T-helper 17 cell (primary cell): ENCODE data around the gene RANBP3L. TPM values are rescaled to one million over a fixed set of nuclear protein-coding genes. Genes with fewer than 3 reads are reported as not detected.

ENCODE experiments used
- ATAC-seq: fragments of 150-1000 bp; cut with Tn5 transposase; 2 replicates; pipeline ENCODE4 v1.10.0; 2021; ENCODE audit warnings: mild to moderate bottlenecking, moderate library complexity
- DNase-seq, 3 donors: peaks; one replicate each; pipeline versions ENCODE4 v3.0.0 to v3.0.0-alpha.2; 2020 to 2021
- H3K9me3 ChIP-seq: one replicate; pipeline ENCODE4 v1.7.0; 2013; ENCODE audit warnings: low read length, mild to moderate bottlenecking; ENCODE audit not compliant: control insufficient read depth, poor library complexity, severe bottlenecking
- H3K27ac Mint-ChIP-seq: one replicate; pipeline ENCODE4 v1.8.0; 2022; ENCODE audit warnings: mild to moderate bottlenecking, moderate library complexity, mixed read lengths
- H3K27me3 Mint-ChIP-seq: one replicate; pipeline ENCODE4 v1.8.0; 2022; ENCODE audit warnings: mixed read lengths
- H3K36me3 Mint-ChIP-seq: one replicate; pipeline ENCODE4 v1.8.0; 2022; ENCODE audit warnings: low read depth, mixed read lengths
- H3K4me1 Mint-ChIP-seq: one replicate; pipeline ENCODE4 v1.8.0; 2022; ENCODE audit warnings: mild to moderate bottlenecking, mixed read lengths
- H3K4me3 Mint-ChIP-seq: one replicate; pipeline ENCODE4 v1.8.0; 2022; ENCODE audit warnings: mild to moderate bottlenecking, moderate library complexity, mixed read lengths
- total RNA-seq, 4 donors: library from RNA in 2 of 4; stranded (reverse) in 2 of 4; gene quantifications; one replicate each; pipeline ENCODE4 v1.2.3 and lab custom pipeline; 2022 to 2026

RANBP3L gene
- total RNA-seq, 2 donors from 2014 or later, result not detected

DNA sequence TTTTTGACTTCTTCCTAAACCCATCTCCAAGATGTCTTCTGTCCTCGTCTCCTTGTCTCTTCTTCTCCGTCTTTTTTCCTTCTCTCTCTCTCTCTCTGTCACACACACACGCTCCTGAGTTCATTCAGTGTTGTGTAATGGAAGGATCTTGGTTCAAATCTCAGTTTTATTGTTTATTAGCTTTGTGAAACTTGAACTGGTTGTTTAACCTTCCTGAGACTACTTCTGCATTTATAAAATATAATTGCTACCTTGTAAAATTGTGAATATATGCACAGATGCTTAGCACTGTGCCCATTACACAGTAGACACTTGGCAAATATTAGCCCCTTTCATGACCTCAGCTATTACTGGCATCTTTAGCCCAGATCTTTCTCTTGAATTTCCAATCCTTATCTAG lies 57.6 kb downstream of the RANBP3L start:
- DNase-seq, result no peak
- no peak overlapping the region for H3K4me3 Mint-ChIP-seq
- no peaks in the 10 kb centered on the region for H3K27me3 Mint-ChIP-seq
- H3K36me3 Mint-ChIP-seq, result peaks cover 5% of the 10 kb centered on the region
- peak overlapping the region; percentile 90 for H3K27ac Mint-ChIP-seq
- no peak for ATAC-seq
- peaks cover 37% of the 10 kb centered on the region for H3K4me1 Mint-ChIP-seq
- no peaks in the 10 kb centered on the region for H3K9me3 ChIP-seq

DNA sequence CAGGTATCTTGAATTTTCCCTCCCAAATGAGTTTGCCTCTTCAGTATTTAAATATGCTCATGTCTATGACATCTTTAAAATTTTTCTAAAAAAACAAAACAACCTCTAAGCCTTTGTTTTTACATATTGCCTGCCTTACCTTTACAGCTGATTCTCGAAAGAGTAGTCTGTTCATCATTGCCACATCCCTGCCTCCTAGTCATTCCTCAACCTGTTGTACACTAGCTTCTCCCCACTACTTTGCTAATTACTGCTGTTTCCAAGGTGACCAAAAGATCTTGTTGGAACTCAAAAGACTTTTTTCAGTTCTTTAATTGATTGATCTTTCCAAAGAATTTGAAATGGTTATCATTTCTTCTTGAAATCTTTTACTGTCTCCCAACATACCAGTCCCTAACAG lies 58.0 kb downstream of the RANBP3L start:
- H3K4me1 Mint-ChIP-seq, result peaks cover 40% of the 10 kb centered on the region
- DNase-seq, result no peak
- peak overlapping the region; percentile 76 for H3K4me3 Mint-ChIP-seq
- peak overlapping the region; percentile 90 for H3K27ac Mint-ChIP-seq
- no peaks in the 10 kb centered on the region for H3K9me3 ChIP-seq
- no peaks in the 10 kb centered on the region for H3K27me3 Mint-ChIP-seq
- no peak for ATAC-seq
- peaks cover 5% of the 10 kb centered on the region for H3K36me3 Mint-ChIP-seq

DNA sequence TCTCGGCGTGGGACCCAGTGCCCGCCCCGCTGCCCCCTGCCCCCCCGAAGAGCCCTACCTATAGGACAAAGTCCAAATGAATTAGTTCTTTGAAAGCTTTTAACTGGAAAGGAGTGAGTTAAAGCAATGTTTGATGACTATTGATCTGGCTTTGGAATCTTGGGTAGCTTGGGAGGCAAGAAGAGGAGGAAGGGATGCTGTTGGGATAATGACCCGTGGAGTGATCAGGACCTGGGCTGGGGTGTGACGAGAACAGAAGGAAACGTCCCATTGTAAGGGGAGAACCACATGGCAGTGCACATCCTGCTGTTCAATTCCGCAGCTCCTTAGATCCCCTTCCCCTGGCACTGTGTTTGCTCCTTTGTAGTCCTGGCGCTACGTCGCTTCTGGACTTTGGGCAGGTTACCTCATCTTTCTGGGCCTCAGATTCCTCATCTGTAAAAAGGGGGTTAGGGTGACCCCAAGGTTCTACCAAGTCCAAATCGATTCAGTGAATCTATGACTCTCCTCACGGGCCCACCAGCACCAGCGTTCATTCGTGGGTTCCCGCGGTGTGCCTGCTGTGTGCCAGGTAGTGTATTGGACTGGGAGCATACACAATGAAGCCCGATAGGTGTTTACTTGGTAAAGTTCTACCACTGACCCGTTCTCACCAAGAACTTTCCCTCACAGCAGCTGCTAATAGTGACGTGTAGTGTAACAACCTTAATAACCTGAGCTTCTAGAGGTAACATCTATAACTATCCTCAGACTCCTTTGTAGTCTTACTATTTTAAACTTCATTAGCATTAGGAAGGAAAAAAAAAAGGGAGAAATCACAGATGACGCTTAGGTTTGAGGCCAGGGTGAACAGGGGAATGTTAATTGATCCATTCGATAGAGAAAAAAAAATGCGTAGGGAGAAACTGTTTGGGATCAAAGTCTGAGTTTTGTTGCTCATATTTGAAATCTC lies 58.9 kb downstream of the RANBP3L start:
- no peaks in the 10 kb centered on the region for H3K9me3 ChIP-seq
- Mint-ChIP-seq H3K27me3 (no peaks in the 10 kb centered on the region), H3K4me1 (peaks cover 41% of the 10 kb centered on the region), H3K36me3 (peaks cover 3% of the 10 kb centered on the region), H3K4me3 (peak overlapping the region; percentile 94), H3K27ac (peak overlapping the region; percentile 90)
- ATAC-seq (no peak), DNase-seq (no peak)

DNA sequence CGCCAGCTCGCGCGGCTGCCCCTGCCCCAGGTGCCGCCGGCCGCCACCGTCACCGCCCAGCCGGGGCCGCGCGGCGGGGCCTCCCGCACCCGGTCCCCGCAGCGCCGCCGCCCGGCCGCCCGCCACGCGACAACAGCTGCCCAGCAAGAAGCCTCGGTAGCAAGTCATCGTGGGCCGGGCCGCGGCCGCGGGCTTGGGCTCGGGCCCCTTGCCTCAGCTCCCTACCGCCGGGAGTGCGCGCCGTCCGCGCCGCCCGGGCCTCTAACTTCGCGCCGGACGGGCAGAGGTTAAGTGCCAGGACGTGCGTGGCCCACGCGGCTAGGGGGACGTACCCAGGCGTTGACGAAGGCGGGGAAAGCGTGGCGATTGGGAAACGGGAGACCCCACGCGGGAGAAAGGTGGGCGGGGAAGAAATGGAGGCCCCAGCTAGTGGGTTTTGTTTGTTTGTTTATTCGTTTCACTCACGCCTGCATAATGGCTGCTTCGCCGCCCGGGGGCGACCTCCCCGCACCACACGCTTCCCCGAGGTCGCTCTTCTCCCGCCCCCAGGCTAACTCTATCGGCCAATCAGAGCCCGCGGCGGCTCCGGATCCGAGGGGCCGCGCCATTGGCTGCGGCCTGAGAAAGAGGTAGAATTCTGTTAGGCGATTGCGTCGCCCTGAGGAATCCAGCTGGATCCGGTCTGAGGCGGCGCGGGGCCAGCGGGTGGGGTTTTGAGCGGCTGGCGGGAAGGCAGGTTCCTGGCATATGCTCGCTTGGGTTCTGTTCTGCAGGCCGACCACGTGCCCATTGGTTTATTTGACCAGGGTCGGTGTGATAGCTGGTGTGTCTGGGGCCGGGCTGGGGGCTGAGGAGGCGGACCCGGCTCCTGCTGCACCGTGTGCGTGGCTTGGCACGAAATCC lies 59.8 kb downstream of the RANBP3L start, which contains the start of gene NADK2:
Gene NADK2 (minus strand): TSS at position 295 of the 903 bp plus-strand sequence. CDS start 127 bp downstream, at position 168.
- Mint-ChIP-seq H3K27me3 (no peaks in the 10 kb centered on the region), H3K27ac (peak within 1 kb of the TSS; percentile 90), H3K4me3 (peak within 1 kb of the TSS; percentile 94), H3K36me3 (peaks cover 3% of the 10 kb centered on the region), H3K4me1 (peaks cover 44% of the 10 kb centered on the region)
- no peaks in the 10 kb centered on the region for H3K9me3 ChIP-seq
- peak; percentile 89 for ATAC-seq
- DNase-seq, result peak; percentile 88 to 91 (median 90)

DNA sequence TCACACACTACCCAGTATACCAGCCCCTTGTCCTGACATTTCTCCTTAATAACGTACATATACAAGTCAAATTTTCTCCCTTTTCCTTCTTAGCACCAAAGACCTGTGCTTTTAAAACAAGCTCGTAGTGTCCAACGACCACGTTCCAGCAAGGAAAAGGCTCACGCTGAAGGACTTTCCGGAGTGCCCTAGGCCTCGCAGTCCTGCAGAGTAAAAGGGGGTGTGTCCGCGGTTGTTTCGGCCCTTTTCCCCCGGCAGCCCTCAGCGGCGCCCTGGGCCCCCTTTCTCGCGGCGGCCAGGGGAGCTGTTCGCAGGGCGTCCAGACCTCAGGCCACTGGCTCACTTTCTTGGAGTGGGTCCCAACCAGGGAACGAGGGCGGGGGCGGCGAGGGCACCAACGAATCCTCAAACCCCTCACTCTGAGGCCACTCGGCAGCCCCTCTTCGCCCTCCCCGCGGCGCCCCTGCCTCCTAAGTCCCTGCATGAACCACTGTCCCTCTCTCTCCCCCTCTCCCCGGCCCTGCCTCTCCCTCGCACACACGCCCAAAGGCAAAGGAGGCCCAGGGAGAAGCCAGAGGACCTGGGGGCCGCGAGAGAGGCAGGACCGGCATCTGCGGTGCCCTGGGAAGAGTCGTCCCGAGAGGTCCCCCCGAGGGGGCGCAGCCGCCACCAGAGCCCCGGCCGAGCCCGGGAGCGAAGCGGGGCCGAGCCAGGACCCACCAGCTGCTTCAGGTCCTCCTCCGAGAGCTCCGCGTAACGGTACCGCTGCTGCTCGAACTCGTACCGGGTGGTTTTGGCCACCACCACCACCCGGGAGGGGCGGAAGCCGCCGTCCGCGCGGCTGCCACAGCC lies 60.7 kb downstream of the RANBP3L start:
- Mint-ChIP-seq H3K27me3 (no peaks in the 10 kb centered on the region), H3K27ac (peak overlapping the region; percentile 70), H3K4me1 (peaks cover 48% of the 10 kb centered on the region), H3K4me3 (peak overlapping the region; percentile 88), H3K36me3 (peaks cover 3% of the 10 kb centered on the region)
- peak; percentile 8 to 21 (median 13) for DNase-seq
- no peaks in the 10 kb centered on the region for H3K9me3 ChIP-seq
- no peak for ATAC-seq

DNA sequence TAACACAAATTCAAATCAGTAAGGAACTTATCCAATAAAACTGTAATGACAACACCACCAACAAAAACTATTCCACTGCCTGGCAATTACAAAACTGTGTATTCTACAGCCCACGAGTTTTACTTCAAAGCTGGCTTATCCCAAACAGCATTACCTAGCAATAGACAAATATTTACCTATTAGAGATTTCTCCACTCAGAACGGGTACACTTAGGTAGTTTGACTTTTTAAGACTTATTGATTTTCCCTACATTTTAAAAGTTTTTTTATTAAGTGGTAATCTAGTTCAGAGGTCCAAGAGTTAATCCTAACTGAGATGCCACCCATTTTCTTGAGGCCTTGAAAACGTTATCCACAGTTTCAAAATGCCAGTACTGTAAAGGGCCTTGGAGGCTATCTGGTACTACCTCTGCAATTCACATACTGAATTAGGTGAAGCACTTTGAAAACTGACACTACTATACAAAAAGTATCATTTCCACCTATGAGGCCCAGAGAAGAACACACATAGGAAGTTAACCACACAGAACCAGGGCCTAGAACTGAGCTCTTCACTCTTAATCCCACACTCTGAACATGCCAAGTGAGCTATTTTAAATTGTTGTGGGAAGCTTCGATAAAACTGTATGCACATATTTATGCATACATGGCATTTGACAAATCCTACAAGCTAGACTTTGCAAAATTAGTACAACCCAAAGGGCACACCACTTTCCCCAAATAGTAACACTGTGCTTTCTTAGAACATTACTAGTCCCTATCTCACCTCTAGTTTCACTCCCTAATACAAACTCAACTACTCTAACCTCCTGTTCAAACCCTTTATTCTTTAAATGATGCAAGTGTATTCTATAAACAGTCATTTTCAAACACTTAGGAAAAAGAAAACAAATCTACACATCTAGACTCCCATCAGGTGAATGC lies 62.1 kb downstream of the RANBP3L start:
- peak overlapping the region; percentile 88 for H3K4me3 Mint-ChIP-seq
- no peak for DNase-seq
- no peaks in the 10 kb centered on the region for H3K27me3 Mint-ChIP-seq
- no peak for ATAC-seq
- H3K9me3 ChIP-seq, result no peaks in the 10 kb centered on the region
- H3K27ac Mint-ChIP-seq, result peak overlapping the region; percentile 70
- peaks cover 47% of the 10 kb centered on the region for H3K4me1 Mint-ChIP-seq
- peaks cover 3% of the 10 kb centered on the region for H3K36me3 Mint-ChIP-seq

DNA sequence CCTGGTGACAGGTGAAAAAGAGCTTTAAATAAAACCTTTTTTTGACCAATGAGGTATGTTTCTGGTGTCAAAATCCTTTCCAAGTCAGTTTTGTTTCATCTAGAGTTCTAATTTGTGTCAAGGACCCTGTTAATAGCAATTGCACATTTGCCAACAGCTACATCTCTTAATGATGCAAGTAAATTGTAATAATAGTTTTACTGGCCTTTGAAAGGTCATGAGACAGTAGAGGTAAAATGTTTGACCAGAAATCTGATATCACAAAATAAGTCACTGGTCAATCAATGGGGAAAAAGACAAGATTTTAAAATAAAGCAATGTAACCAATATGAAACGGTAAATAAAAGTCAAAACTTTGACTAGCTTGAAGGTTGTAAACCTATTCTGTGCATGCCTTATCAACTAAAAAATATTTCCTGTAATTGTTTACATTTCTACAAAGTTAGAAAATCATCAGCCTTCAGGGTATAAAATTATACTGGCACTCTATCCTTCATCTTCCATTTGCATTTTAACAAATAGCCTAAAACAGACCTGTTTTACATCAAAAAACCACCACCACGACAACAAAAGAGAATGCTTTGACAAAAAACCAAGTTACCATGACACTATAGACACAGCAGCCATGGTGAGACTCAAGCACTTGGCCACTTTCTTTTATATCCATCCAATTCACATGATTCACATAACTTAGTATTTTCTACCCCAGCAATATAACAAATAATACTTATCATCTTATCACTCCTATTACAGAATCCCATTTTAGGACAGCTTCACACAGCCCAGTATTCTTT lies 63.0 kb downstream of the RANBP3L start:
- DNase-seq, result no peak
- no peak overlapping the region for H3K4me3 Mint-ChIP-seq

DNA sequence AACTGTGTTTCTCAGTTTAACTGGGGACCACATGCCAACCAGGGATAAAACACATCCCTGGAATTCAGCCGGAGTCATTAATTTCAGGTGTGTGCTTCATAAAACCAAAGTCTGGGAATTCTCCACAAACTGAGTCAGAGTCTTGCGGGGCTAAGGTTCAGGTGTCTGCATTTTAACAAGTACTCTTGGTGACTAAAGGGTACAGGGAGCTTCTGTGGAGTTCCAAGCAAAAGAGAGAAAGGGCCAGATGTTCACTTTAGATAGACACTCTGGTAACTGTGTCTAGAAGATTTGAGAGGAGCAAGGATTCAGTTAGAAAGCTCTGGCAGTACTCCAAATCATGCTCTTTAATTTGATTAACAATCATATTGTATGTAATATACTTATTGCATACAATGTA lies 64.0 kb downstream of the RANBP3L start:
- Mint-ChIP-seq H3K4me3 (no peak overlapping the region), H3K36me3 (peaks cover 3% of the 10 kb centered on the region), H3K27me3 (no peaks in the 10 kb centered on the region), H3K4me1 (peaks cover 38% of the 10 kb centered on the region), H3K27ac (no peak overlapping the region)
- DNase-seq, result no peak
- ATAC-seq, result no peak
- H3K9me3 ChIP-seq, result no peaks in the 10 kb centered on the region

More for the DNA sequence above, 63.0 kb downstream of the RANBP3L start:
- peak overlapping the region; percentile 10 for H3K27ac Mint-ChIP-seq
- H3K4me1 Mint-ChIP-seq, result peaks cover 40% of the 10 kb centered on the region
- no peaks in the 10 kb centered on the region for H3K36me3 Mint-ChIP-seq
- no peaks in the 10 kb centered on the region for H3K27me3 Mint-ChIP-seq
- no peaks in the 10 kb centered on the region for H3K9me3 ChIP-seq
- ATAC-seq, result no peak

DNA sequence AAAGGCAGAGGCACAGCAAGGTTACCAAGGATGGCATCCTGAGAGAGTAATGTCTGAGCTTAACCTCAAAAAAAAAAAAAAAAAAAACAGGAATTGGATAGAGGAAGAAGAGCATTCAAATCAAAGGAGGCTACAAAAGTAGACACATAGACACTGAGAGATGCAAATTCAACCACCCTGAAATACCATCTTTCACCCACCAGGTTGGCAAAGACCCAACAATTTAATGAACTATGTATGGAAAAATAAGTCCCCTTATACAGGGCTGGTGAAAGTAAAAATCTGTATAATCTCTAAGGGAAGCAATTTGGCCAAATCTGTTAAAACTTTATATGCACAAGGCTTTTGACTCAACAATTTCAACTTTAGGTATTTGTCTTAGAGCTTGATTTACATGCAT lies 64.9 kb downstream of the RANBP3L start:
- Mint-ChIP-seq H3K4me1 (peaks cover 35% of the 10 kb centered on the region), H3K27ac (no peak overlapping the region), H3K36me3 (peaks cover 3% of the 10 kb centered on the region), H3K4me3 (no peak overlapping the region), H3K27me3 (no peaks in the 10 kb centered on the region)
- DNase-seq, result no peak
- no peaks in the 10 kb centered on the region for H3K9me3 ChIP-seq
- ATAC-seq, result no peak

DNA sequence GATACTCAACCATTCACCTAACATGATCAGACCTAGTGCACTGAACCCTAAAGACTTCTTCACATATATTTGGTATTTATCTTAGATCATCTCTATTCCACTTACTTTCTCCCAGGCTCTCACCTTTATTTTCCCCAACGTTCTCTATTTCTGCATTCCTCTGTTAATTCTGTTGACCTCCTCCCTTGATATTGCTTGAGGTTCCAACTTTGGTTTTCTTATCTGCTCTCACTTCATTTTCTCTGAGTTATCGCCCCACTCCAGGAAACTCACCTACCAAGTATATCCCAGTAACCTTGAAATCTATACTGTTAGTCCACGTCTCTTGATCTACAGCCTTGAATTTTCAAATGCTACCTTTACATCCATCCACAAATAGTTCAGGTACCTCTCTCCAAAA lies 69.2 kb downstream of the RANBP3L start:
- Mint-ChIP-seq H3K36me3 (peaks cover 3% of the 10 kb centered on the region), H3K27me3 (no peaks in the 10 kb centered on the region), H3K4me3 (no peak overlapping the region), H3K4me1 (peaks cover 23% of the 10 kb centered on the region), H3K27ac (no peak overlapping the region)
- DNase-seq, result no peak
- no peaks in the 10 kb centered on the region for H3K9me3 ChIP-seq
- no peak for ATAC-seq

DNA sequence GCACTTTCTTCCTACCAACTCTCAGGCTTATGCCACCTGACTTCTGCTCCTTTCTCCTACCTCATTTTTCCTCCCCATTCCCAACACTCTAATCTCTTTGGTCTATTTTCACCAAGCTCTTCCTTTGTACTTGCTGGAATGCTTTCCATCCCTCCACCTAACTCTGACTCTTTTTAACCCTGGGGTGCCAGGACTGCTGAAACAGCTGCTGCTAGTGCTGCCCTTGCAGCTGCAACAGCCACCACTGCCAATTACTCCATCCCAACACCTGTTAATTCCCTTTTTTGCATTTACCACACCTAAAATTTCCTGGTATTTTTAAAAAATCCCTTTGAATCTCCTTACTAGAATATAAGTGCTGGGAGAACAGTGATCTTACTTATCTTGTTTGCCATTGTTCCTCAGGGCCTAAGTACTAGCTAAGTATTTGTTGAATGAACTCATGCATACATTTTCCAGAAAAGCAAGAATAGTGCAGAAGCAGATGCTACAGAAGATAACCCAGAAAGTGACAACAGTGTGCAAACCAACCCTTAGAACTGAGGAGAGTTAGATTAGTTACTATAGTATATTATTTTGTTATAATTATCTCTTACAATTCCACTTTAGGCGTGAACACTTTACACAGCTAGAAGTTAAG lies 71.4 kb downstream of the RANBP3L start:
- peaks cover 18% of the 10 kb centered on the region for H3K4me1 Mint-ChIP-seq
- ATAC-seq, result no peak

More for the DNA sequence above, 71.4 kb downstream of the RANBP3L start:
- H3K27ac Mint-ChIP-seq, result no peak overlapping the region
- H3K9me3 ChIP-seq, result no peaks in the 10 kb centered on the region
- H3K36me3 Mint-ChIP-seq, result peaks cover 3% of the 10 kb centered on the region
- DNase-seq, result no peak
- no peaks in the 10 kb centered on the region for H3K27me3 Mint-ChIP-seq
- H3K4me3 Mint-ChIP-seq, result no peak overlapping the region
